HepG2 (cell line): ENCODE results near the gene OLFM1. TPM values are rescaled to one million over a fixed set of nuclear protein-coding genes. Genes with fewer than 3 reads are reported as not detected.

Source experiments
- ATAC-seq: fragments of 200-7000 bp; cut with Tn5 transposase; 3 replicates; pipeline ENCODE4 v1.9.1; 2020; ENCODE audit warnings: mild to moderate bottlenecking, moderate library complexity
- BruUV-seq: library from RNA; stranded (reverse); fragments of 400-500 nt; replicated peaks from 2 replicates; lab custom pipeline; 2021; lab: Mats Ljungman, UMichigan
- CTCF ChIA-PET: fragments of 300-600 bp; formaldehyde crosslinking; extraction: SDS; loops from one replicate; lab custom pipeline; 2021; ENCODE audit warnings: low total read pairs, inconsistent platforms, low intra/inter-chr PET ratio; lab: Yijun Ruan, JAX
- POLR2A ChIA-PET: fragments of 350-600 bp; sonication (Branson Sonifier 250); formaldehyde crosslinking; loops from one replicate; lab custom pipeline; 2020; ENCODE audit warnings: antibody characterized with exemption, inconsistent platforms; lab: Yijun Ruan, JAX
- DNase-seq: peaks from one replicate; pipeline ENCODE4 v3.0.0-alpha.2; 2015; ENCODE audit warnings: low spot score
- FAIRE-seq: peaks from 3 replicates; lab custom pipeline; 2011; peaks lifted over from hg19 to GRCh38; lab: Jason Lieb, UNC
- H2AFZ ChIP-seq: one replicate; pipeline ENCODE4 v1.6.1; 2011; ENCODE audit warnings: low read length, inconsistent platforms
- H3K27ac ChIP-seq: fragments of 300-600 bp; 3 replicates; pipeline ENCODE4 v1.8.0; 2011; ENCODE audit warnings: mixed run types, mild to moderate bottlenecking, mixed read lengths, low read length, inconsistent platforms; ENCODE audit not compliant: insufficient read depth; ENCODE audit errors: extremely low read length
- H3K27me3 ChIP-seq, 2 experiments: fragments of 200-600 bp in 1 of 2; 2 replicates in 1 of 2; 3 replicates in 1 of 2; pipeline versions ENCODE4 v1.6.0 to v1.8.0; 2011; ENCODE audit warnings: low read length in 2 of 2, mild to moderate bottlenecking in 2 of 2, moderate library complexity in 2 of 2, inconsistent platforms in 1 of 2; ENCODE audit not compliant: insufficient read depth in 2 of 2, control insufficient read depth in 1 of 2
- H3K36me3 ChIP-seq, 2 experiments: fragments of 200-600 bp in 1 of 2; replicated peaks in 1 of 2; 2 replicates in 1 of 2; 3 replicates in 1 of 2; pipeline versions ENCODE4 v1.5.1 to v1.8.0; 2011; ENCODE audit warnings: low read length in 2 of 2, inconsistent platforms in 1 of 2; ENCODE audit not compliant: insufficient read depth in 2 of 2, control insufficient read depth in 1 of 2
- H3K4me1 ChIP-seq: 2 replicates; pipeline ENCODE4 v1.5.1; 2012; ENCODE audit warnings: low read length, inconsistent platforms; ENCODE audit not compliant: insufficient read depth
- H3K4me2 ChIP-seq: 2 replicates; pipeline ENCODE4 v1.6.0; 2011; ENCODE audit warnings: low read depth, low read length, inconsistent platforms
- H3K4me3 ChIP-seq, 3 experiments: fragments of 200-600 bp in 1 of 3; sonication (generic), shearing (Covaris generic) in 1 of 3; replicated peaks in 1 of 3; 2 replicates each; pipeline ENCODE4 v1.5.1; 2011 to 2016; ENCODE audit warnings: low read length in 3 of 3, inconsistent platforms in 2 of 3, low read depth in 2 of 3, mild to moderate bottlenecking in 2 of 3, control low read depth in 1 of 3, mixed read lengths in 1 of 3; ENCODE audit not compliant: insufficient read depth in 1 of 3
- H3K79me2 ChIP-seq: one replicate; pipeline ENCODE4 v1.6.1; 2011; ENCODE audit warnings: low read length, inconsistent platforms; ENCODE audit not compliant: insufficient read depth
- H3K9ac ChIP-seq: 2 replicates; pipeline ENCODE4 v1.6.0; 2011; ENCODE audit warnings: mild to moderate bottlenecking, low read depth, low read length, inconsistent platforms; ENCODE audit not compliant: insufficient read depth
- H3K9me3 ChIP-seq: 2 replicates; pipeline ENCODE4 v1.5.1; 2012; ENCODE audit warnings: mild to moderate bottlenecking, low read length
- H4K20me1 ChIP-seq: 2 replicates; pipeline ENCODE4 v1.6.0; 2011; ENCODE audit warnings: inconsistent platforms, mild to moderate bottlenecking, low read length, moderate library complexity; ENCODE audit not compliant: insufficient read depth
- BCL3 ChIP-seq: sonication (generic); formaldehyde crosslinking; IDR thresholded peaks from 2 replicates; pipeline ENCODE4 v1.5.1; 2020; ENCODE audit warnings: mild to moderate bottlenecking, missing genetic modification reagents, moderate library complexity
- KDM5B ChIP-seq: sonication (generic); formaldehyde crosslinking; IDR thresholded peaks from 2 replicates; pipeline ENCODE4 v1.4.0; 2020; ENCODE audit warnings: missing genetic modification reagents, mild to moderate bottlenecking, borderline replicate concordance
- SUZ12 ChIP-seq: fragments of 150-350 bp; IDR thresholded peaks from 2 replicates; pipeline ENCODE4 v1.6.1; 2014; ENCODE audit warnings: low read depth, low read length
- ZBTB25 ChIP-seq: IDR thresholded peaks from 2 replicates; pipeline ENCODE4 v1.6.1; 2018; ENCODE audit warnings: missing genetic modification reagents
- ZFY ChIP-seq: sonication (generic); formaldehyde crosslinking; IDR thresholded peaks from 2 replicates; pipeline ENCODE4 v1.4.0; 2020; ENCODE audit warnings: missing genetic modification reagents
- ZNF557 ChIP-seq: sonication (generic); formaldehyde crosslinking; IDR thresholded peaks from 2 replicates; pipeline ENCODE4 v1.4.0; 2020; ENCODE audit warnings: missing genetic modification reagents
- WGBS: methylation state at CpG from one replicate; pipeline ENCODE4 v1.1.6; 2017; ENCODE audit warnings: low lambda C conversion rate; 5-methylcytosine and 5-hydroxymethylcytosine counted together
- in situ Hi-C: cut with HindIII; loops from 2 replicates; pipeline ENCODE4 v1.10.0; 2017; ENCODE audit warnings: low pct_unique_long_range_greater_than_20kb; ENCODE audit not compliant: extremely low pct_ligation_motif_present
- intact Hi-C: fragments of 100-400 bp; cut with micrococcal nuclease; formaldehyde crosslinking; loops from one replicate; pipeline ENCODE4 v1.10.0; 2022; ENCODE audit not compliant: unreplicated experiment
- polyA plus RNA-seq, 8 experiments: library from polyadenylated mRNA; depleted of rRNA in 3 of 8; stranded (reverse) in 7 of 8; unstranded in 1 of 8; fragments of >200 nt; fragmentation: Illumina TruSeq in 4 of 8; extraction: Trizol in 4 of 8; gene quantifications; 2 replicates each; pipeline versions ENCODE4 v1.2.1 to v1.2.3, GENCODE V29; 2011 to 2016; ENCODE audit warnings: low read depth in 4 of 8, missing spikeins in 1 of 8, mixed read lengths in 1 of 8; ENCODE audit not compliant: insufficient read depth in 1 of 8
- total RNA-seq, 5 experiments: library from RNA; depleted of rRNA; stranded (reverse); fragments of >200 nt; fragmentation: Illumina TruSeq; extraction: Trizol; gene quantifications; 2 replicates each; pipeline ENCODE4 v1.2.3, GENCODE V29; 2016; ENCODE audit warnings: low read depth in 1 of 5

OLFM1 gene
- total and polyA plus RNA-seq, 2 of the 13 experiments (the other 11 are each of a cell fraction or from before 2014, with no cell fraction given): not detected

- Histone ChIP-seq H3K79me2 (no peaks in the 10 kb centered on the region), H3K36me3 (no peaks in the 10 kb centered on the region), H3K4me3 (no peak overlapping the region), H3K9ac (no peak overlapping the region), H3K9me3 (no peaks in the 10 kb centered on the region), H3K27me3 (peaks cover 11 to 78% of the 10 kb centered on the region in 2 experiments; a peak in 4 of 5 replicates), H3K4me2 (no peak overlapping the region), H3K4me1 (no peaks in the 10 kb centered on the region), H4K20me1 (no peaks in the 10 kb centered on the region), H2AFZ (no peak overlapping the region), H3K27ac (no peak overlapping the region)
- WGBS: 20% methylated on average over 1 of the region's 9 CpGs
- ChIA-PET CTCF (no interaction called here), POLR2A (no interaction called here)
- in situ Hi-C loops (no loop called here), intact Hi-C loops (no loop called here)
- BruUV-seq: no TSS peak
- TF ChIP-seq SUZ12 (no peak), KDM5B (CRISPR knock-in tag) (no peak), ZNF557 (no peak), ZBTB25 (no peak), ZFY (CRISPR knock-in tag) (no peak), BCL3 (CRISPR knock-in tag) (no peak)
- DNase-seq: no peak
- no peak for FAIRE-seq
- ATAC-seq: no peak
Observed at GRCh38 chr9:135103001-135103446, 15.6 kb downstream of the OLFM1 start.
